Uterine smooth muscle cell (primary cell): ENCODE measurements around the gene EOGT. TPM values are rescaled to one million over a fixed set of nuclear protein-coding genes. Genes with fewer than 3 reads are reported as not detected.

Experiments used
- total RNA-seq: library from RNA; depleted of rRNA; stranded (reverse); fragments of >200 nt; gene quantifications from 2 replicates; pipeline ENCODE4 v1.2.3, GENCODE V29; 2014

Gene EOGT
- 31.4 and 32.2 TPM in 2 replicates for total RNA-seq

GRCh38 chr3:69013253-69014021, at the start of gene EOGT:
EOGT (minus strand) TSS chr3:69013684; CDS start chr3:69009846, 3,838 bp downstream.

GRCh38 chr3:69051756-69052471, 38.4 kb upstream of the EOGT start, which contains the start of gene TMF1:
TMF1 (minus strand) TSS chr3:69052333; CDS start chr3:69052086, 247 bp downstream.

Other genes with a start within 250 kb of the EOGT start
- not detected in 2 replicates for gene TAFA4, start 81.1 kb downstream of the EOGT start, total RNA-seq
- 54.8 and 55.4 TPM in 2 replicates for gene TMF1, start 38.6 kb upstream of the EOGT start, total RNA-seq
- gene UBA3, start 66.7 kb upstream of the EOGT start, total RNA-seq = 70.9 and 88.2 TPM in 2 replicates
- gene ARL6IP5, start 71.3 kb upstream of the EOGT start, total RNA-seq = 103 and 109 TPM in 2 replicates
- not detected in 2 replicates for gene LMOD3, start 108.9 kb upstream of the EOGT start, total RNA-seq